Measurements from ENCODE around the gene PDE11A.

The PDE11A gene

GRCh38 chr2:177616066-177616465 is 456.5 kb downstream of the PDE11A start:
- Histone ChIP-seq H3K27me3 (ENCODE audit: insufficient read depth, low read length) (no peaks in the 10 kb centered on the region), H3K9me3 (ENCODE audit: low read length) (no peaks in the 10 kb centered on the region), H3K4me1 (ENCODE audit: insufficient read depth, low read length) (peaks cover 4% of the 10 kb centered on the region), H2AFZ (ENCODE audit: low read depth, low read length) (no peak overlapping the region), H3K36me3 (ENCODE audit: insufficient read depth, low read length) (no peaks in the 10 kb centered on the region), H3K4me3 (ENCODE audit: low read length) (no peak overlapping the region)

- Histone ChIP-seq H3K36me3 (ENCODE audit: insufficient read depth, low read length) (no peaks in the 10 kb centered on the region), H2AFZ (ENCODE audit: low read depth, low read length) (no peak overlapping the region), H3K27me3 (ENCODE audit: insufficient read depth, low read length) (no peaks in the 10 kb centered on the region), H3K4me3 (ENCODE audit: low read length) (no peak overlapping the region), H3K4me1 (ENCODE audit: insufficient read depth, low read length) (no peaks in the 10 kb centered on the region), H3K9me3 (ENCODE audit: low read length) (peaks cover 4% of the 10 kb centered on the region)
Observed at GRCh38 chr2:177612659-177613058, 459.9 kb downstream of the PDE11A start.

GRCh38 chr2:177611310-177611886 is 461.2 kb downstream of the PDE11A start:
- Histone ChIP-seq H3K4me3 (ENCODE audit: low read length) (no peak overlapping the region), H3K4me1 (ENCODE audit: insufficient read depth, low read length) (no peaks in the 10 kb centered on the region), H3K9me3 (ENCODE audit: low read length) (peaks cover 4% of the 10 kb centered on the region), H3K27me3 (ENCODE audit: insufficient read depth, low read length) (no peaks in the 10 kb centered on the region), H3K36me3 (ENCODE audit: insufficient read depth, low read length) (no peaks in the 10 kb centered on the region), H2AFZ (ENCODE audit: low read depth, low read length) (no peak overlapping the region)

GRCh38 chr2:177610813-177611212 is 461.8 kb downstream of the PDE11A start:
- peaks cover 4% of the 10 kb centered on the region for H3K9me3 ChIP-seq (ENCODE audit: low read length)
- no peaks in the 10 kb centered on the region for H3K36me3 ChIP-seq (ENCODE audit: insufficient read depth, low read length)
- no peaks in the 10 kb centered on the region for H3K27me3 ChIP-seq (ENCODE audit: insufficient read depth, low read length)
- no peak overlapping the region for H2AFZ ChIP-seq (ENCODE audit: low read depth, low read length)
- no peaks in the 10 kb centered on the region for H3K4me1 ChIP-seq (ENCODE audit: insufficient read depth, low read length)
- no peak overlapping the region for H3K4me3 ChIP-seq (ENCODE audit: low read length)

GRCh38 chr2:177606636-177607035 is 465.9 kb downstream of the PDE11A start:
- H3K4me3 ChIP-seq (ENCODE audit: low read length) = no peak overlapping the region
- no peaks in the 10 kb centered on the region for H3K36me3 ChIP-seq (ENCODE audit: insufficient read depth, low read length)
- H2AFZ ChIP-seq (ENCODE audit: low read depth, low read length) = no peak overlapping the region
- peaks cover 3% of the 10 kb centered on the region for H3K4me1 ChIP-seq (ENCODE audit: insufficient read depth, low read length)
- H3K27me3 ChIP-seq (ENCODE audit: insufficient read depth, low read length) = no peaks in the 10 kb centered on the region
- peaks cover 4% of the 10 kb centered on the region for H3K9me3 ChIP-seq (ENCODE audit: low read length)

GRCh38 chr2:177604271-177605065 is 468.1 kb downstream of the PDE11A start:
- Histone ChIP-seq H2AFZ (ENCODE audit: low read depth, low read length) (no peak overlapping the region), H3K9me3 (ENCODE audit: low read length) (peaks cover 3% of the 10 kb centered on the region), H3K4me3 (ENCODE audit: low read length) (no peak overlapping the region)

GRCh38 chr2:177603768-177604167 is 468.8 kb downstream of the PDE11A start:
- no peaks in the 10 kb centered on the region for H3K27me3 ChIP-seq (ENCODE audit: insufficient read depth, low read length)

More at GRCh38 chr2:177604271-177605065, 468.1 kb downstream of the PDE11A start:
- peaks cover 8% of the 10 kb centered on the region for H3K4me1 ChIP-seq (ENCODE audit: insufficient read depth, low read length)
- H3K27me3 ChIP-seq (ENCODE audit: insufficient read depth, low read length) = no peaks in the 10 kb centered on the region
- no peaks in the 10 kb centered on the region for H3K36me3 ChIP-seq (ENCODE audit: insufficient read depth, low read length)

GRCh38 chr2:177603181-177603580 is 469.4 kb downstream of the PDE11A start:
- H3K27me3 ChIP-seq (ENCODE audit: insufficient read depth, low read length) = no peaks in the 10 kb centered on the region
- H3K4me3 ChIP-seq (ENCODE audit: low read length) = no peak overlapping the region
- H3K4me1 ChIP-seq (ENCODE audit: insufficient read depth, low read length) = peaks cover 21% of the 10 kb centered on the region
- no peaks in the 10 kb centered on the region for H3K9me3 ChIP-seq (ENCODE audit: low read length)
- no peak overlapping the region for H2AFZ ChIP-seq (ENCODE audit: low read depth, low read length)
- no peaks in the 10 kb centered on the region for H3K36me3 ChIP-seq (ENCODE audit: insufficient read depth, low read length)

More at GRCh38 chr2:177603768-177604167, 468.8 kb downstream of the PDE11A start:
- no peaks in the 10 kb centered on the region for H3K9me3 ChIP-seq (ENCODE audit: low read length)
- no peaks in the 10 kb centered on the region for H3K36me3 ChIP-seq (ENCODE audit: insufficient read depth, low read length)
- H2AFZ ChIP-seq (ENCODE audit: low read depth, low read length) = no peak overlapping the region
- H3K4me1 ChIP-seq (ENCODE audit: insufficient read depth, low read length) = peaks cover 15% of the 10 kb centered on the region
- H3K4me3 ChIP-seq (ENCODE audit: low read length) = no peak overlapping the region

- Histone ChIP-seq H3K9me3 (ENCODE audit: low read length) (no peaks in the 10 kb centered on the region), H3K36me3 (ENCODE audit: insufficient read depth, low read length) (no peaks in the 10 kb centered on the region), H3K27me3 (ENCODE audit: insufficient read depth, low read length) (no peaks in the 10 kb centered on the region), H2AFZ (ENCODE audit: low read depth, low read length) (no peak overlapping the region), H3K4me3 (ENCODE audit: low read length) (no peak overlapping the region), H3K4me1 (ENCODE audit: insufficient read depth, low read length) (peaks cover 26% of the 10 kb centered on the region)
Observed at GRCh38 chr2:177602611-177603164, 469.9 kb downstream of the PDE11A start.

GRCh38 chr2:177600917-177601316 is 471.7 kb downstream of the PDE11A start:
- H3K27me3 ChIP-seq (ENCODE audit: insufficient read depth, low read length) = no peaks in the 10 kb centered on the region
- H2AFZ ChIP-seq (ENCODE audit: low read depth, low read length) = no peak overlapping the region
- no peaks in the 10 kb centered on the region for H3K9me3 ChIP-seq (ENCODE audit: low read length)
- H3K36me3 ChIP-seq (ENCODE audit: insufficient read depth, low read length) = no peaks in the 10 kb centered on the region
- peaks cover 28% of the 10 kb centered on the region for H3K4me1 ChIP-seq (ENCODE audit: insufficient read depth, low read length)
- no peak overlapping the region for H3K4me3 ChIP-seq (ENCODE audit: low read length)

GRCh38 chr2:177599956-177600355 is 472.6 kb downstream of the PDE11A start:
- H3K4me3 ChIP-seq (ENCODE audit: low read length) = no peak overlapping the region
- peaks cover 28% of the 10 kb centered on the region for H3K4me1 ChIP-seq (ENCODE audit: insufficient read depth, low read length)
- H3K9me3 ChIP-seq (ENCODE audit: low read length) = no peaks in the 10 kb centered on the region
- no peaks in the 10 kb centered on the region for H3K36me3 ChIP-seq (ENCODE audit: insufficient read depth, low read length)
- no peaks in the 10 kb centered on the region for H3K27me3 ChIP-seq (ENCODE audit: insufficient read depth, low read length)
- H2AFZ ChIP-seq (ENCODE audit: low read depth, low read length) = no peak overlapping the region

- Histone ChIP-seq H3K9me3 (ENCODE audit: low read length) (no peaks in the 10 kb centered on the region), H3K4me3 (ENCODE audit: low read length) (no peak overlapping the region), H2AFZ (ENCODE audit: low read depth, low read length) (no peak overlapping the region), H3K36me3 (ENCODE audit: insufficient read depth, low read length) (no peaks in the 10 kb centered on the region), H3K4me1 (ENCODE audit: insufficient read depth, low read length) (peaks cover 28% of the 10 kb centered on the region), H3K27me3 (ENCODE audit: insufficient read depth, low read length) (no peaks in the 10 kb centered on the region)
Observed at GRCh38 chr2:177599139-177599688, 473.4 kb downstream of the PDE11A start.
